Tongue (tissue), 2 donors: ENCODE measurements around the gene FGFR2. TPM values are rescaled to one million over a fixed set of nuclear protein-coding genes. Genes with fewer than 3 reads are reported as not detected.
A peak's percentile ranks its signal among the peaks of the same experiment; 100 is the strongest.
"Not testable (repeated sequence)": the region's sequence is repeated elsewhere in the genome, so short reads cannot be mapped to it uniquely, and the experiment has no call there.

Source experiments
- DNase-seq: peaks from one replicate; pipeline ENCODE4 v3.0.0-alpha.2; 2015
- total RNA-seq: library from RNA; depleted of rRNA; stranded (reverse); fragments of >200 nt; gene quantifications from one replicate; pipeline ENCODE4 v1.2.3, GENCODE V29; 2014

FGFR2 gene
- total RNA-seq, 1 donor from 2014 or later = 50.6 TPM

GRCh38 chr10:121521794-121522556 lies 76.3 kb downstream of the FGFR2 start:
- DNase-seq = no peak

GRCh38 chr10:121520526-121520925 lies 77.7 kb downstream of the FGFR2 start:
- DNase-seq = not testable (repeated sequence)

- DNase-seq = no peak
Observed at GRCh38 chr10:121519901-121520493, 78.2 kb downstream of the FGFR2 start.

DNA sequence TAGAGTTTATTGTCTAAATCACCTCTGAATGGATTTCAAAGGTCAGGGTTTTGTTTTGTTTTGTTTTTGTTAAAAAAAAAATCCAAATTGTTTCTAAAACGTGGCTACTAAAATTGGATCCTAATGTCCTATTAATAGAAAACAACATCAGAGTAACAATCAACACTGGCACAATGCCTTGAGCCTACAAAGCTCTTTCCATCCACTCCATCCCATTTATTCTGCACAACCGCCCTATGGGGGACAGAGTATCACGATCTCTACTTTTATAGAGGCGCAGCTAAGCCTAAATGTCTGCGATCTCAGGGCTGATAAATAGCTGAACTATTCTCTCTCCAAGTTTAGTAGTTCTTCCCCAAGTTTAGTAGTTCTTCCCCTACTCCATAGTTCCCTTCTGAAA lies 78.8 kb downstream of the FGFR2 start:
- DNase-seq = no peak

DNA sequence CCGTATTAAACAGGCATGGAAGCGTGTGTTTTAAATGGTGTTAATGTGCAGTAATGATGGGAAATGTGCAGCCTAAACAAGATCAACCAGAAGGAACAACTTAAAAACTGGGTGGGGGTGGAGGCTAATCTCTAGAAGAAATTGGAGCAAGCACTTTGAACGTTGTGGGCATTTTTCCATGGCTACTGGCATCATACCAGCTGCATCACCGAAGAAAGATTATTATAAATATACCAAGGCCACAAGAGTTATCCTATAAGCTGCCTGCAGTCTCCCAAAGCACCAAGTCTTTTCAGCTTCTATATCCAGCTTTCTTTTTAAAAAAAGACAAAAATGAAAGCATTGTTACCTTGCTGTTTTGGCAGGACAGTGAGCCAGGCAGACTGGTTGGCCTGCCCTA lies 79.9 kb downstream of the FGFR2 start:
- DNase-seq = no peak

GRCh38 chr10:121516093-121516865 lies 82.0 kb downstream of the FGFR2 start:
- no peak for DNase-seq

GRCh38 chr10:121514141-121514865 lies 83.9 kb downstream of the FGFR2 start:
- DNase-seq = no peak

- DNase-seq = no peak
Observed at GRCh38 chr10:121511943-121512342, 86.3 kb downstream of the FGFR2 start.

- DNase-seq = no peak
Observed at GRCh38 chr10:121511460-121511859, 86.8 kb downstream of the FGFR2 start.

GRCh38 chr10:121510201-121510771 lies 88.0 kb downstream of the FGFR2 start:
- no peak for DNase-seq

DNA sequence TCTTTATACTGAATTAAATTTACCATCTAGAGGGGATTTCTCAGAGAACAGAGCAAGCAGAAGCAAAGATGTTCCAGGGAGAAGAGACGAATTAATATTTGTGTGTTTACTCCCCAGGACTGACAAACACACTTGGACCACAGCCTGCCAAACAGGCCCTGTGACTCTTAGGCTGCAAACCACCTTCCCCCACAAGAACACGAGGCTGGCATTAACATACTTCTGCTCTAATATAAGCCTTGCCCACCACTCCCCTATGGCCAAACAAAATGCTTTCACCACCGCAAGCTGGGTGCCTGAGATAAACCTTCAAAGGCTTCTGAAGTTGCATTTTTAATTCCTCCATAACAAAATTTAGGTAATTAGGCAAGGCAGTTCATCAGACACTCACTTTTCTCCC lies 88.4 kb downstream of the FGFR2 start:
- DNase-seq = no peak

DNA sequence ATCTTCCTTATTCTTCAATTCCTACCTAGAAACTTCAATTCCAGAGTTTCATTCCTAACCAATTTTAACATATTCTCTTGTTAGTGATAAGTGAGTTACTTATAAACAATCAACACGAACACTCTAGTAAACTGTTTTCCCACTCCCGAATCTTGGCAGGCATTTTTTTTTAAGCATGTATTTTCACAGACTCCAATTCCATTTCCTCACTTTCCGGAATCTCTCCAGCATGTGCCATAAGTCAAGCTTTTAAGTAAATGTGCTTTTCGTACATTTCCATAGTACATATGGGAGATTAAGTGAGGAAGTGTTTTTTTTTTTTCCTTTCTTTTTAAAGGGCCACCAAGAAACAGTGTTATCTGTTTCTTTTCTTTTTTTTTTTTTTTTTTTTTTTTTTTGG lies 89.1 kb downstream of the FGFR2 start:
- peak; percentile 55 for DNase-seq

DNA sequence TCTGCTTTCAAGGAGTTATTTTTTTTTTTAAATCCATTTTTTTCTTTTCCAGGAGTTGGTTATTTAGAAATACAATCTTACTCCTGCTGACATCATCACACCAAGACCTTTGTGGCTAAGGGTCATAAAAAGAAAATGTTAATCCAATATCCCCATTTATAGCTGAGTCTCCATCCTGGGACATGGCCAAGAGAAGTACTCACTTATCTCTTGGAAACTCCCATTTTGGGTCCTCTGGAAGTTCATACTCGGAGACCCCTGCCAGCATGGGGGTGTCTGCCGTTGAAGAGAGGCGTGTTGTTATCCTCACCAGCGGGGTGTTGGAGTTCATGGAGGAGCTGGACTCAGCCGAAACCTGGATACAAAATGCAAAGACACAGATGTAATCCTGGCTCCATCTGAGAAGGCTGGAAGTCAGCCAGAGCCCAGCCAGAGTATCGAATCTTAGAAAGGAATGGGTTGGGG lies 94.6 kb downstream of the FGFR2 start:
- DNase-seq = no peak

DNA sequence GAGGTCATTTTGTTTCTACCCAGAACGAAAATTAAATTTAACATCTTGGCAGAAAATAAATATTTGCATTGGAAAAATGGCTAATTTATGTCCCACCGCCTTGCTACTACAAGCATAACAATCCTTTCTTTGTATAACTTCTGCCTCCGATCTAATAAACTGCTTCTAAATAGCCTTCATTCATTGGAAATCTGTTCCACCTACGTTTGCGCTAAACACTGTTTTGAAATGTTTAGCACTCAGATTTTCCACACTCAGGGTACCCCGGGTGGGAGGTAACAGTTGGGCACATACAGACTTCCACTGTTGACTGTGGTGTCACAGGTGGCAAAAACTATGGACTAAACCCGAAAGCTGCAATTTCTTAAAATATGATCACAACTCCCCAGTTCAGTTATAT lies 96.4 kb downstream of the FGFR2 start:
- peak; percentile 54 for DNase-seq

- DNase-seq = peak; percentile 61
Observed at GRCh38 chr10:121500701-121501332, 97.4 kb downstream of the FGFR2 start.

- DNase-seq = peak; percentile 61
Observed at GRCh38 chr10:121497513-121498470, 100.5 kb downstream of the FGFR2 start.

DNA sequence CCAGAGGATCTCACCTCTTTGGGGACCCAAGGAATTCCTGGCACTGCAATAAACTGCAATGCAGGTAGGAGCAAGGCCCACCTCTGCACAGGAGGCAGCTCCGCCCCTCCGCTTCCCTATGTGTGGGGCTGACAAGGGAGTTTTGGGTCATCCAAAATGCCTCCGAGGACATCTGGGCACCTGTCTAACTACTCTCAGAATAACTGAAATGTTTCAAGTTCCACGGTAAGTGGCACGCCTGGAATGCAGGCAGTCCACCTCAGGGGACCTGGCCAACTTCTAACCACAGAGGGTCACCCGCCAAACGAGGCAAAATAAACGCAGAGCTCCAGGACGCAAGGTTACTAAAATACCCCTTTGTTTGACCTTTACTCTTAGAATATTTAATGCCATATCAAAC lies 102.5 kb downstream of the FGFR2 start:
- no peak for DNase-seq

GRCh38 chr10:121494296-121494695 lies 103.9 kb downstream of the FGFR2 start:
- DNase-seq = no peak

GRCh38 chr10:121493521-121493920 lies 104.7 kb downstream of the FGFR2 start:
- no peak for DNase-seq

GRCh38 chr10:121490871-121491519 lies 107.2 kb downstream of the FGFR2 start:
- peak; percentile 75 for DNase-seq
